ACC112 (cell line): ENCODE results near the gene TOPORS.
A peak's percentile ranks its signal among the peaks of the same experiment; 100 is the strongest.

ENCODE experiments used
- H2AFZ ChIP-seq: fragments of 200-600 bp; sonication (generic); one replicate; pipeline ENCODE4 v1.6.0; 2017; ENCODE audit warnings: antibody characterized with exemption, low read length; ENCODE audit not compliant: unreplicated experiment
- H3K27ac ChIP-seq: fragments of 200-600 bp; sonication (generic); 2 replicates; pipeline ENCODE4 v1.5.1; 2014; ENCODE audit warnings: low read depth, mild to moderate bottlenecking, antibody characterized with exemption, low read length, moderate library complexity
- H3K27me3 ChIP-seq: fragments of 200-600 bp; sonication (generic); 2 replicates; pipeline ENCODE4 v1.6.1; 2014; ENCODE audit warnings: mild to moderate bottlenecking, antibody characterized with exemption, low read length, moderate library complexity, mixed read lengths; ENCODE audit not compliant: insufficient read depth
- H3K36me3 ChIP-seq: fragments of 200-600 bp; sonication (generic); 2 replicates; pipeline ENCODE4 v1.6.1; 2016; ENCODE audit warnings: mild to moderate bottlenecking, antibody characterized with exemption, low read length, moderate library complexity, mixed read lengths; ENCODE audit not compliant: insufficient read depth
- H3K4me1 ChIP-seq: fragments of 200-600 bp; sonication (generic); one replicate; pipeline ENCODE4 v1.6.1; 2016; ENCODE audit warnings: low read length, mixed read lengths; ENCODE audit not compliant: insufficient read depth, unreplicated experiment, control insufficient read depth
- H3K4me3 ChIP-seq: fragments of 200-600 bp; sonication (generic); 2 replicates; pipeline ENCODE4 v1.5.1; 2014; ENCODE audit warnings: mild to moderate bottlenecking, low read depth, low read length
- H3K79me2 ChIP-seq: fragments of 200-600 bp; sonication (generic); one replicate; pipeline ENCODE4 v1.6.0; 2016; ENCODE audit warnings: low read length; ENCODE audit not compliant: control insufficient read depth, unreplicated experiment, insufficient read depth

The TOPORS gene

DNA sequence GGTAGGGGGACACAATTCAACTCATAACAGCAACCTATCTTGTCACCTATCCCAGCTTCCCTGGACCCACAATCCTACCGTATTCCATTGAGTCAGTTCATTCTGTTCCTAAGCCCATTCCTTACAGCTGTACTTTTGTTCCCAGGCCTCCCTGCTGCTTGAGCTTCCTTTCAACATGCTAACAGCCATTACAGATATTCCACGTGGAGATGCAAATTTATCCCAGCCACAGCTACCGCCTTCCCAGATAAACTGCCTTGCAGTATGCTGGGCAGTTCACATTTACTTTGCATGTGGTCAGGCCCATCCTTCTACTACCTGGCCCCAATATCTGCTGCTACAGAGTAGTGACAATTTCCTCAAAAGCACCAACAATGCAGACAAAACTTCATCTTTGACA, 49.4 kb downstream of the TOPORS start:
- peaks cover 57% of the 10 kb centered on the region for H3K4me1 ChIP-seq
- peak overlapping the region; percentile 89 for H3K27ac ChIP-seq
- no peaks in the 10 kb centered on the region for H3K27me3 ChIP-seq
- peaks cover 51% of the 10 kb centered on the region for H3K36me3 ChIP-seq
- H2AFZ ChIP-seq = no peak overlapping the region
- peak overlapping the region; percentile 31; the same call in 1 of the 2 replicates for H3K4me3 ChIP-seq
- H3K79me2 ChIP-seq = peaks cover 75% of the 10 kb centered on the region

DNA sequence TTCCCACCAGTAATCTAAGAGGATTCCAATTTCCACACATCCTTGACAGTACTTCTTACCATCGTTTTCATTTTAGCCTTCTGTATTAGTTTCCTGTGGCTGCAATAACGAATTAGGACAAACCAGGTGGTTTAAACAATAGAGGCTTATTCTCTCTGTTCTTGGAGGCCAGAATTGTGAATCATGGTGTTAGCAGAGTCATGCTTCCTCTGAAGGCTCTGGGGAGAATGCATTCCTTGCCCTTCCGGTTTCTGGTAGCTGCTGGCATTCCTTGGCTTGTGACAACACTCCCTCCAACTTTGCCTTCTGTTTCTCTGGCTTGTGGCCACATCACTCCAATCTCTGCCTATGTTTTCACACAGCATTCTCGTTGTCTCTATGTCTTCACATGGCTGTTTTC, 49.9 kb downstream of the TOPORS start:
- Histone ChIP-seq H3K4me3 (peak overlapping the region; percentile 38; the same call in 1 of the 2 replicates), H3K27me3 (no peaks in the 10 kb centered on the region), H3K36me3 (peaks cover 55% of the 10 kb centered on the region), H2AFZ (no peak overlapping the region), H3K4me1 (peaks cover 53% of the 10 kb centered on the region), H3K27ac (peak overlapping the region; percentile 89), H3K79me2 (peaks cover 70% of the 10 kb centered on the region)

DNA sequence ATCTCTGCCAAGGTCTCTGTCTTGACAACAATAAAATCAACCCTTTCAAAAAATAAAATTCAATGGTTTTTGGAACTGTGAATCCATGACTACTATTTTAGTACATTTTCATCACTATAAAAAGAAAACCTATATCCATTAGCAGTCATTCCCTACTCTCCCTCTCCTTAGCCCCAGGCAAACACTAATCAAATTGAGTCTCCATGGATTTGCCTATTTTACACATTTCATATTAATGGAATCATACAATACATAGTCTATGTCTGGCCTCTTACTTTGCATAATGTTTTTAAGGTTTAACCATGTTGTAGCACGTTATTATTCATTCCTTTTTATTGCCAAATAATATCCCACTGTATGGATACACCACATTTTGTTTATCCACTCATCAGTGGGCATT, 50.5 kb downstream of the TOPORS start:
- H3K36me3 ChIP-seq = peaks cover 60% of the 10 kb centered on the region
- H2AFZ ChIP-seq = no peak overlapping the region
- peaks cover 68% of the 10 kb centered on the region for H3K79me2 ChIP-seq
- H3K27ac ChIP-seq = peak overlapping the region; percentile 89
- H3K4me3 ChIP-seq = peak overlapping the region; percentile 38; the same call in 1 of the 2 replicates
- no peaks in the 10 kb centered on the region for H3K27me3 ChIP-seq
- H3K4me1 ChIP-seq = peaks cover 49% of the 10 kb centered on the region

DNA sequence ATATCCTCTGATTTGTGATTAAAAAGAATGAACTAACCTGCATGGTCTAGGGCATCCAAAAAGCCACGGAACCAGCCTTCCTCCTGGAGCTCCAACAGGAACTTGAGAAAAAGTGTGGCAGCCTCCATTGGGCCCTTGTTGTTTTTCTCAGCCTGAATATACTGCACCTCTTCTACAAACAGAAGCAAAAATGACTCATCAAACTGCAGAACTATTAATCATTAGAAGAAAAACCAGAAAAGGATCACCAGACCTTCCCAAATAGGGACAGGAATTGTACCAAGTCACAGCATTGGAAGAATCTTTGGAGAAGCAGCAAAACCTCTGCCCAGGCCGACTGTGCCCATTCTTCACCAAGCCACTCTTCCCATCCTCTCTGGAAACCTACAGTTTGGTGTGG, 51.6 kb downstream of the TOPORS start:
- Histone ChIP-seq H3K4me1 (peaks cover 40% of the 10 kb centered on the region), H2AFZ (no peak overlapping the region), H3K27ac (peak overlapping the region; percentile 89), H3K36me3 (peaks cover 67% of the 10 kb centered on the region), H3K79me2 (peaks cover 68% of the 10 kb centered on the region), H3K27me3 (no peaks in the 10 kb centered on the region), H3K4me3 (no peak overlapping the region)

DNA sequence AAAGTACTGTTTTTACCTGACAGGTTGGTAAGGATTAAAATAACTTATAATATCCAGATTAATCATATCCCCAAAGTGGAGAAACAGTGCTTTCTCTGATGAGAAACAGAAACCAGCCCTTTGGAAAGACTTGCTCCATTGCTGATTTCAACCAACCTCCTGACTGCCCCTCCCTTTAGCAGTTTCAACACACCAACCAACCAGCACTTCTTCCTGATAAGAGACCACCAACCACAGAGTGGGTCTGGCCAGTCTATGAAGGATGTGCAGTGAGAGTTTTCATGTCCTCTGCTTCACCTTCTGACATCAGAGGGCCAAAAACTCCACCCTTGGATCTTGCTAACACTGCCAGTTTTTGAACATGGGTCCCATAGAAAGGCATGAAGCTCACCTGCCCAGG, 54.5 kb downstream of the TOPORS start:
- peaks cover 68% of the 10 kb centered on the region for H3K36me3 ChIP-seq
- H3K4me1 ChIP-seq = peaks cover 26% of the 10 kb centered on the region

DNA sequence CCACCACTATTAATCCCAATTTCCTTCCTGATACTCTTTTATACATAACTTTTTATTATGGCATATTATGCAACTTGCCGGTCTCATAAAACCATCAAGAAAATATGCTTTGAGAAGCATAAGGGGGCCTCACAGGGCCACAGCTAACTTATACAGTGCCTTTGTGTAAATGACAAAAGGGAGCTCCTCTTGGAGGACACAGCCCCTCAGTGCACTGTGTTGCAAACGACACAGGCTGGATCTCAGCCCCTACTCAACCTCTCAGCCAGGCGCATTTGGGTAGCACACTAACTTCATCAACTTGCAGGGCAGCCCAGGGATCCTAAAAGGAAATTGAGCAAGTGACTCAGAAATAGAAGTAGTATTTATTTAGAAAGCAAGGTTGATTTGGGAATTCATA, 61.8 kb downstream of the TOPORS start:
- Histone ChIP-seq H2AFZ (no peak overlapping the region), H3K27ac (no peak overlapping the region), H3K27me3 (no peaks in the 10 kb centered on the region), H3K79me2 (peaks cover 17% of the 10 kb centered on the region), H3K4me1 (peaks cover 21% of the 10 kb centered on the region), H3K36me3 (peaks cover 75% of the 10 kb centered on the region), H3K4me3 (no peak overlapping the region)

More for the DNA sequence above, 54.5 kb downstream of the TOPORS start:
- H3K27ac ChIP-seq = no peak overlapping the region
- no peak overlapping the region for H2AFZ ChIP-seq
- no peaks in the 10 kb centered on the region for H3K27me3 ChIP-seq
- H3K79me2 ChIP-seq = peaks cover 47% of the 10 kb centered on the region
- no peak overlapping the region for H3K4me3 ChIP-seq
